ENCODE measurements around the gene SOCS6.

DNA sequence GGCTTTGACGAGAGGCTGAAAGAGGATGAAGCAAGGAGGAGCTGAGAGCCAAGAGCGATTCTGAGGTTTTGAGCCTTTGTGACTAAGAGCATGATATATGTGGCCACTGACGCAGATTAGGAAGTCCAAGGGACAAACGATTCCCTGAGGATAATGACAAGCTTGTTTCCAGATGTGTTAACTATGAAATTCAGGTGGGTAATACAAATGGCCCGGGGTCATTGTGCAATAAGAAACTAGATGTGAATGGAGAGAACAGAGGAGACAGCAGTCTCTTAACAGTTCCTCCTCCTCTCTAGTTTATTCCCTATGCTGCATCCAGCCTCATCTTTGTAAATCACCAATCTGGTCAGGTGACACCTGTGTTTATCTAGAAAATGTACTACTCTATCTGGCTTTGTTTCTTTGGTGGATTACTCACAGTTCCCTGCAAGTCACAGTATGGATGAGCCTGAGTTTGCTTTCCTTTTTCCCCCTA lies 84.2 kb downstream of the SOCS6 start:
- TF ChIP-seq, protein P1, sequence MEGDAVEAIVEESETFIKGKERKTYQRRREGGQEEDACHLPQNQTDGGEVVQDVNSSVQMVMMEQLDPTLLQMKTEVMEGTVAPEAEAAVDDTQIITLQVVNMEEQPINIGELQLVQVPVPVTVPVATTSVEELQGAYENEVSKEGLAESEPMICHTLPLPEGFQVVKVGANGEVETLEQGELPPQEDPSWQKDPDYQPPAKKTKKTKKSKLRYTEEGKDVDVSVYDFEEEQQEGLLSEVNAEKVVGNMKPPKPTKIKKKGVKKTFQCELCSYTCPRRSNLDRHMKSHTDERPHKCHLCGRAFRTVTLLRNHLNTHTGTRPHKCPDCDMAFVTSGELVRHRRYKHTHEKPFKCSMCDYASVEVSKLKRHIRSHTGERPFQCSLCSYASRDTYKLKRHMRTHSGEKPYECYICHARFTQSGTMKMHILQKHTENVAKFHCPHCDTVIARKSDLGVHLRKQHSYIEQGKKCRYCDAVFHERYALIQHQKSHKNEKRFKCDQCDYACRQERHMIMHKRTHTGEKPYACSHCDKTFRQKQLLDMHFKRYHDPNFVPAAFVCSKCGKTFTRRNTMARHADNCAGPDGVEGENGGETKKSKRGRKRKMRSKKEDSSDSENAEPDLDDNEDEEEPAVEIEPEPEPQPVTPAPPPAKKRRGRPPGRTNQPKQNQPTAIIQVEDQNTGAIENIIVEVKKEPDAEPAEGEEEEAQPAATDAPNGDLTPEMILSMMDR (IDR thresholded peaks at IDR 0.05), result no peak
- TF ChIP-seq POLR2A (IDR thresholded peaks at IDR 0.05), result no peak
- peak in 1 of 3 donors; percentile 20 for TF ChIP-seq POLR2AphosphoS5 (IDR thresholded peaks at IDR 0.05)
- no peak for TF ChIP-seq EP300 (IDR thresholded peaks at IDR 0.05)
